ENCODE results near the gene LOC101059915.

The LOC101059915 gene

DNA sequence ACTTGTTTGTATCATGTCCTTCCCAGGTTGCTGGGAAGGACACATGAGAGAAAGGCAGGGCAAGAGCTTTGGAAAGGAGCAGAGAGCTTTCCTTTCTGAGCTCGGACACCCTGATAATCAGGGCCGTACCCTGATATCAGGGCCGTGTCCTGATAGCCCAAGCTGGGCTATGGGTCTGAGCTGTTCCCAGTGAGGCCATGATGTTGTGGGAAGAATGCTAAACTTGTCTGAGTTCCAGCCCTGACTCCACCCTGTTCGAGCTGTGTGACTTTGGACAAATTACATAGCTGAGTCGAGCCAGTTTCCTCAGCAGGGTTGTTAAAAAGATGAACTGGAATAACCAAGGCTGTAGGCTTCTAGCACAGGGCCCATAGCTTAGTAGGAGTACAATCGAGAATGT is 45.7 kb upstream of the LOC101059915 start:
- CTCF ChIA-PET: interaction anchor here (0.5 to 1.3 kb wide), 2 partner anchors 89 to 150 kb away, joined by 3 read pairs; partner anchors contain the start of gene OGT
- DNase-seq: peak in 1 of 14 experiments; percentile 7
- Mint-ChIP-seq H3K27me3 (no peaks in the 10 kb centered on the region), H3K27ac (peak overlapping the region; percentile 92), H3K4me1 (ENCODE audit: low read depth) (peaks cover 62% of the 10 kb centered on the region), H3K9me3 (no peaks in the 10 kb centered on the region), H3K36me3 (ENCODE audit: low read depth) (peaks cover 11% of the 10 kb centered on the region), H3K4me3 (peak overlapping the region; percentile 42)
- no peak for ATAC-seq (ENCODE audit: poor library complexity)
- intact Hi-C loops (cut with DNase I, micrococcal nuclease): no loop called here
- POLR2A ChIA-PET: interaction anchor here (0.7 to 2.5 kb wide), 5 partner anchors 9 to 89 kb away, joined by 3 to 12 read pairs (median 5); partner anchors contain the start of gene OGT
- Histone ChIP-seq H3K4me3 (ENCODE audit: low read length) (no peak overlapping the region), H3K27ac (ENCODE audit: low read depth in 1 of 2, low read length in 2 of 2) (peak overlapping the region in 1 of 2 donors; percentile 58), H3K4me1 (ENCODE audit: insufficient read depth, low read length) (peaks cover 85% of the 10 kb centered on the region), H3K27me3 (ENCODE audit: control insufficient read depth in 1 of 2, insufficient read depth in 2 of 2, low read length in 2 of 2) (no peaks in the 10 kb centered on the region), H3K36me3 (ENCODE audit: insufficient read depth, low read length) (peaks cover 6% of the 10 kb centered on the region), H3K9me3 (ENCODE audit: control insufficient read depth in 1 of 2, insufficient read depth in 1 of 2, low read length in 2 of 2) (no peaks in the 10 kb centered on the region)
- TF ChIP-seq, protein P1, sequence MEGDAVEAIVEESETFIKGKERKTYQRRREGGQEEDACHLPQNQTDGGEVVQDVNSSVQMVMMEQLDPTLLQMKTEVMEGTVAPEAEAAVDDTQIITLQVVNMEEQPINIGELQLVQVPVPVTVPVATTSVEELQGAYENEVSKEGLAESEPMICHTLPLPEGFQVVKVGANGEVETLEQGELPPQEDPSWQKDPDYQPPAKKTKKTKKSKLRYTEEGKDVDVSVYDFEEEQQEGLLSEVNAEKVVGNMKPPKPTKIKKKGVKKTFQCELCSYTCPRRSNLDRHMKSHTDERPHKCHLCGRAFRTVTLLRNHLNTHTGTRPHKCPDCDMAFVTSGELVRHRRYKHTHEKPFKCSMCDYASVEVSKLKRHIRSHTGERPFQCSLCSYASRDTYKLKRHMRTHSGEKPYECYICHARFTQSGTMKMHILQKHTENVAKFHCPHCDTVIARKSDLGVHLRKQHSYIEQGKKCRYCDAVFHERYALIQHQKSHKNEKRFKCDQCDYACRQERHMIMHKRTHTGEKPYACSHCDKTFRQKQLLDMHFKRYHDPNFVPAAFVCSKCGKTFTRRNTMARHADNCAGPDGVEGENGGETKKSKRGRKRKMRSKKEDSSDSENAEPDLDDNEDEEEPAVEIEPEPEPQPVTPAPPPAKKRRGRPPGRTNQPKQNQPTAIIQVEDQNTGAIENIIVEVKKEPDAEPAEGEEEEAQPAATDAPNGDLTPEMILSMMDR (IDR thresholded peaks at IDR 0.05): no peak

DNA sequence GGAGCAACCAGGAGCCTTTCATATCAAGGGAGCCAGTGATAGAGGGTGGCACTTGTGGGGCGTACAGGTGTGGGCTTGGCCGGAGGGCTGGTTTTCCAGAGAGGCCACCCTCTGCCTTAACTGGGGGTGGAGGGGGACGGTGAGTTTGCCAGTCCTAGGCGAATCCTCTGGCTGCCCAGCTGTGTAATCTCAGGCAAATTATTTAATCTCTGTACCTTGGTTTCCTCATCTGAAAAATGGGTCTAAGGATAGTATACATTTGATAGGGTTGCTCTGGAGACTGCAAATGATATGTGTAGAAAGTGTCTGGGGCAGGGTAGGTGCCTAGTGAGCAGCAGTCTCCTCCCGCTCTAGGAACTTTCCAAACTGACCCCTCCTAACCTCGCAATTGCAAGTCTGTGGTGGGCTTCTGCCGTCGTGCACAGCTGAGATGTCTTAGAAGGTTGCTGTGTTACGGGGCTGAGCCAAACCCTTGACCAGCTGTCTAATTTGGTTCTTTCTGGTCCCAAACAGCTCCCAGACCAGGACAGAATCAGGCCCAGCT is 45.2 kb upstream of the LOC101059915 start:
- DNase-seq: no peak
- Histone ChIP-seq H3K36me3 (ENCODE audit: insufficient read depth, low read length) (peaks cover 1% of the 10 kb centered on the region), H3K9me3 (ENCODE audit: control insufficient read depth in 1 of 2, insufficient read depth in 1 of 2, low read length in 2 of 2) (no peaks in the 10 kb centered on the region), H3K4me3 (ENCODE audit: low read length) (no peak overlapping the region), H3K27me3 (ENCODE audit: control insufficient read depth in 1 of 2, insufficient read depth in 2 of 2, low read length in 2 of 2) (no peaks in the 10 kb centered on the region), H3K27ac (ENCODE audit: low read depth in 1 of 2, low read length in 2 of 2) (peak overlapping the region; percentile 21 to 58), H3K4me1 (ENCODE audit: insufficient read depth, low read length) (peaks cover 86% of the 10 kb centered on the region)
- Mint-ChIP-seq H3K27ac (peak overlapping the region; percentile 92), H3K4me3 (no peak overlapping the region), H3K4me1 (ENCODE audit: low read depth) (peaks cover 62% of the 10 kb centered on the region), H3K27me3 (no peaks in the 10 kb centered on the region), H3K9me3 (no peaks in the 10 kb centered on the region), H3K36me3 (ENCODE audit: low read depth) (peaks cover 11% of the 10 kb centered on the region)
- TF ChIP-seq, protein P1 (IDR thresholded peaks at IDR 0.05): no peak
- intact Hi-C loops (cut with DNase I, micrococcal nuclease): no loop called here
- POLR2A ChIA-PET: interaction anchor here (0.7 to 2.5 kb wide), 5 partner anchors 9 to 90 kb away, joined by 3 to 12 read pairs (median 6); partner anchors contain the start of gene OGT
- ATAC-seq (ENCODE audit: poor library complexity): peak; percentile 2
- CTCF ChIA-PET: interaction anchor here (0.5 to 2.1 kb wide), 6 partner anchors 16 to 655 kb away, joined by 3 to 11 read pairs (median 3); partner anchors contain the start of genes OGT and RPS4X

DNA sequence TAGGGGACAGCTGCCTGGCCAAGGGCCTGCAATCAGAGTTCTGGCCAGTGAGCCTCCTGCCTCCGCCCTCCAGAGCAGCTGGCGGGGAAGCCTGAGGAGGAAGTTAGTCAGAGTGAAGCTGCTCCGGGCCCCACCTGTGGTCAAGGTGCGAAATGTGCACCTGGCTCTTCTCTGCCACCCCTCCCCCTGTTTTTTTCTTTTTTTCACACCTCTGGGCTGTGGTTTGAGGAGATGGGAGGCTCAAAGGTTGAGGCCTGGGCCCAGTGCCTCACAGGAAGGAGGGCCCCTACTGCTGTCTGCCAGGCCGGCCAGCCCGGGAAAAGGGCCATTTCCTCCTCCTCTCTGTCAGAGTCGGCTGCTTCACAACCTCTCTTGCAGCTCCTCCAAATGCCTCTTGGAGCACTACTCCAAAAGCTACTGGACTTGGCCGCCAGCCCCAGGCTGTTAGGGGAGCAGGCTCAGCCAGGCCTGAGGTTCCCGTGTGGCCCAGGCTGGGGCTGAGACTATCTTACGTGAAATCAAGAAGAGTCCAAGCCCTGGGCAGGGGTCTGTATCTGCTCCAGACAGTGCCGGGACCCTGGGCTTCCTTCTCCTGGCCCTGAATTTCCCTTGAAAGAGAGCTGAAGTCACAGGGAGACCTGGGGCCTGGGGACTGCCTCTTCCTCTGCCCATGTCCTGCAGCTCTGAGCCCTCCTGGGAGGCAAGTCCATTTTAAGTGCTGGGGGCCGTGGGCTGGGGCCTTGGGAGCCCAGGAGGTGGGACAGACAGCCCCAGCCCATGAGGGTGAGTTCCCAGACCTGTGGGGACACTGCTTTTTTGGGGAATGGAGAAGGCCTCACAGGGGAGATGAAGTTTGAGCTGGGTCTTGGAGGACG is 44.5 kb upstream of the LOC101059915 start:
- CTCF ChIA-PET: interaction anchor here (0.7 to 2.1 kb wide), 7 partner anchors 9 to 654 kb away, joined by 3 to 11 read pairs (median 3); partner anchors contain the start of genes OGT and RPS4X
- Histone ChIP-seq H3K4me3 (ENCODE audit: low read length) (peak overlapping the region; percentile 19), H3K27me3 (ENCODE audit: control insufficient read depth in 1 of 2, insufficient read depth in 2 of 2, low read length in 2 of 2) (no peaks in the 10 kb centered on the region), H3K36me3 (ENCODE audit: insufficient read depth, low read length) (no peaks in the 10 kb centered on the region), H3K27ac (ENCODE audit: low read depth in 1 of 2, low read length in 2 of 2) (peak overlapping the region; percentile 54 to 71), H3K4me1 (ENCODE audit: insufficient read depth, low read length) (peaks cover 83% of the 10 kb centered on the region), H3K9me3 (ENCODE audit: control insufficient read depth in 1 of 2, insufficient read depth in 1 of 2, low read length in 2 of 2) (no peaks in the 10 kb centered on the region)
- POLR2A ChIA-PET: interaction anchor here (0.7 to 2.5 kb wide), 6 partner anchors 14 to 924 kb away, joined by 3 to 12 read pairs (median 7); partner anchors contain the start of gene OGT
- peak overlapping the region; percentile 92 for H3K27ac Mint-ChIP-seq
- DNase-seq: peak; percentile 36 to 90 (median 48)
- TF ChIP-seq, protein P1 (IDR thresholded peaks at IDR 0.05): no peak
- H3K9me3 Mint-ChIP-seq: no peaks in the 10 kb centered on the region
- ATAC-seq (ENCODE audit: poor library complexity): peak; percentile 57
- H3K36me3 Mint-ChIP-seq (ENCODE audit: low read depth): peaks cover 11% of the 10 kb centered on the region
- peak overlapping the region; percentile 51 for H3K4me3 Mint-ChIP-seq
- intact Hi-C loops (cut with DNase I, micrococcal nuclease): no loop called here
- peaks cover 60% of the 10 kb centered on the region for H3K4me1 Mint-ChIP-seq (ENCODE audit: low read depth)
- no peaks in the 10 kb centered on the region for H3K27me3 Mint-ChIP-seq
